ENCODE measurements around the gene SMARCA4.

Gene SMARCA4

GRCh38 chr19:11017275-11018035 lies 56.6 kb downstream of the SMARCA4 start:
- DNase-seq, result no peak

- peak; percentile 96 for DNase-seq
Measured at GRCh38 chr19:11018179-11018578, 57.3 kb downstream of the SMARCA4 start.

- peak; percentile 68 for DNase-seq
Measured at GRCh38 chr19:11018763-11019162, 57.9 kb downstream of the SMARCA4 start.

GRCh38 chr19:11019262-11019661 lies 58.4 kb downstream of the SMARCA4 start:
- no peak for DNase-seq

GRCh38 chr19:11019824-11020223 lies 59.0 kb downstream of the SMARCA4 start:
- DNase-seq, result no peak

GRCh38 chr19:11020423-11020822 lies 59.6 kb downstream of the SMARCA4 start:
- no peak for DNase-seq

GRCh38 chr19:11020982-11021759 lies 60.3 kb downstream of the SMARCA4 start:
- no peak for DNase-seq

GRCh38 chr19:11021760-11022144 lies 60.9 kb downstream of the SMARCA4 start:
- DNase-seq, result no peak

GRCh38 chr19:11023016-11023415 lies 62.2 kb downstream of the SMARCA4 start:
- no peak for DNase-seq

GRCh38 chr19:11023710-11024109 lies 62.9 kb downstream of the SMARCA4 start:
- no peak for DNase-seq

GRCh38 chr19:11024259-11024658 lies 63.4 kb downstream of the SMARCA4 start:
- no peak for DNase-seq

GRCh38 chr19:11025006-11025405 lies 64.2 kb downstream of the SMARCA4 start:
- no peak for DNase-seq

GRCh38 chr19:11025445-11025844 lies 64.6 kb downstream of the SMARCA4 start:
- no peak for DNase-seq

- no peak for DNase-seq
Measured at GRCh38 chr19:11025997-11026396, 65.2 kb downstream of the SMARCA4 start.

GRCh38 chr19:11027381-11027780 lies 66.6 kb downstream of the SMARCA4 start:
- no peak for DNase-seq

GRCh38 chr19:11028146-11028545 lies 67.3 kb downstream of the SMARCA4 start:
- DNase-seq, result no peak

GRCh38 chr19:11031421-11032070 lies 70.7 kb downstream of the SMARCA4 start:
- no peak for DNase-seq

GRCh38 chr19:11033251-11033650 lies 72.4 kb downstream of the SMARCA4 start:
- no peak for DNase-seq

- no peak for DNase-seq
Measured at GRCh38 chr19:11033763-11034162, 72.9 kb downstream of the SMARCA4 start.

- DNase-seq, result no peak
Measured at GRCh38 chr19:11034449-11035213, 73.8 kb downstream of the SMARCA4 start.

- DNase-seq, result peak; percentile 94
Measured at GRCh38 chr19:11035441-11036377, 74.9 kb downstream of the SMARCA4 start.

- DNase-seq, result no peak
Measured at GRCh38 chr19:11038511-11038910, 77.7 kb downstream of the SMARCA4 start.

All from islet precursor cell (in vitro differentiated cells).